SK-N-SH (cell line): Measurements from ENCODE around the gene UST.

ENCODE experiments used
- GABPA ChIP-seq: IDR thresholded peaks from 2 replicates; pipeline ENCODE4 v1.4.0; 2012; ENCODE audit warnings: low read depth, mild to moderate bottlenecking
- JUND ChIP-seq: IDR thresholded peaks from 2 replicates; pipeline ENCODE4 v1.4.0; 2012
- POLR2AphosphoS5 ChIP-seq: IDR thresholded peaks from 2 replicates; pipeline ENCODE4 v1.6.1; 2012; ENCODE audit warnings: low read depth, low read length
- RCOR1 ChIP-seq: fragments of 150-350 bp; IDR thresholded peaks from 2 replicates; pipeline ENCODE4 v1.6.1; 2017; ENCODE audit warnings: antibody characterized with exemption, low read length
- REST ChIP-seq: IDR thresholded peaks from 2 replicates; pipeline ENCODE4 v1.6.1; 2012; ENCODE audit warnings: mild to moderate bottlenecking, low read depth, low read length, moderate library complexity
- RFX5 ChIP-seq: IDR thresholded peaks from 2 replicates; pipeline ENCODE4 v1.6.1; 2012; ENCODE audit warnings: mild to moderate bottlenecking, improper control_type of control experiment, low read length
- SMC3 ChIP-seq: IDR thresholded peaks from 2 replicates; pipeline ENCODE4 v1.6.1; 2012; ENCODE audit warnings: low read depth, low read length, improper control_type of control experiment
- TAF1 ChIP-seq: IDR thresholded peaks from 2 replicates; pipeline ENCODE4 v1.6.1; 2012; ENCODE audit warnings: low read depth, mild to moderate bottlenecking, low read length, moderate library complexity, borderline replicate concordance
- TF ChIP-seq, protein P1 (sequence below): fragments of 200-600 bp; sonication (generic); IDR thresholded peaks from 2 replicates; pipeline ENCODE4 v1.6.1; 2017; ENCODE audit warnings: antibody characterized with exemption, mild to moderate bottlenecking, moderate library complexity

- TF ChIP-seq GABPA, result no peak
- TF ChIP-seq SMC3, result no peak
- TF ChIP-seq JUND, result no peak
- no peak for TF ChIP-seq REST
- TF ChIP-seq, protein P1, sequence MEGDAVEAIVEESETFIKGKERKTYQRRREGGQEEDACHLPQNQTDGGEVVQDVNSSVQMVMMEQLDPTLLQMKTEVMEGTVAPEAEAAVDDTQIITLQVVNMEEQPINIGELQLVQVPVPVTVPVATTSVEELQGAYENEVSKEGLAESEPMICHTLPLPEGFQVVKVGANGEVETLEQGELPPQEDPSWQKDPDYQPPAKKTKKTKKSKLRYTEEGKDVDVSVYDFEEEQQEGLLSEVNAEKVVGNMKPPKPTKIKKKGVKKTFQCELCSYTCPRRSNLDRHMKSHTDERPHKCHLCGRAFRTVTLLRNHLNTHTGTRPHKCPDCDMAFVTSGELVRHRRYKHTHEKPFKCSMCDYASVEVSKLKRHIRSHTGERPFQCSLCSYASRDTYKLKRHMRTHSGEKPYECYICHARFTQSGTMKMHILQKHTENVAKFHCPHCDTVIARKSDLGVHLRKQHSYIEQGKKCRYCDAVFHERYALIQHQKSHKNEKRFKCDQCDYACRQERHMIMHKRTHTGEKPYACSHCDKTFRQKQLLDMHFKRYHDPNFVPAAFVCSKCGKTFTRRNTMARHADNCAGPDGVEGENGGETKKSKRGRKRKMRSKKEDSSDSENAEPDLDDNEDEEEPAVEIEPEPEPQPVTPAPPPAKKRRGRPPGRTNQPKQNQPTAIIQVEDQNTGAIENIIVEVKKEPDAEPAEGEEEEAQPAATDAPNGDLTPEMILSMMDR, result no peak
- no peak for TF ChIP-seq POLR2AphosphoS5
- no peak for TF ChIP-seq RCOR1
- TF ChIP-seq RFX5, result no peak
- TF ChIP-seq TAF1, result no peak
Measured at GRCh38 chr6:148983966-148984365, 237.1 kb downstream of the UST start.
